ENCODE measurements around the gene LRRC4.

The LRRC4 gene

DNA sequence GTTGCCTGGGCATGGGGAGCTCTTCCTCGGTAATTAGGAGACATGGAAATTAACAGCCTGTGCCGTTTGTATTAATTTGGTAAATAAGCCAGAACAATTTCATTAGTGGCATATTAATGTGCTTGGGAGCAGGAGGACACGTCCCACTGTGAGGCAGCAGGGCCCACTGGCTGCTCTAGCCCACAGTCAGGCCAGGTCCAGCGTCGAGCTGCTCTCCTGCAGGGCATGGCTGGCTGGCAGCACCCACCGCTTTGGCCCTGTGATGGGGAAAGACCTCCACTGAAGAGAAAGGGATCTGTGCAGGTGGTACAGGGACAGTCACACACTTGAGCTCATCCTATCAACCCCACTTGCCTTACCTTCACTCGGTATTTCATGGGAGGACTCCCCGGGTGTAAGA is 37.5 kb upstream of the LRRC4 start:
- H3K4me1 ChIP-seq (ENCODE audit: insufficient read depth, poor library complexity, severe bottlenecking), result no peaks in the 10 kb centered on the region
- H3K27ac ChIP-seq (ENCODE audit: poor library complexity, severe bottlenecking), result no peak overlapping the region
- H3K36me3 ChIP-seq (ENCODE audit: low read depth), result no peaks in the 10 kb centered on the region; the same call in 1 of the 2 replicates
- no peak overlapping the region for H3K4me3 ChIP-seq (ENCODE audit: severe bottlenecking)
- H3K27me3 ChIP-seq (ENCODE audit: insufficient read depth, poor library complexity, severe bottlenecking), result no peaks in the 10 kb centered on the region
- TF ChIP-seq, protein P1, sequence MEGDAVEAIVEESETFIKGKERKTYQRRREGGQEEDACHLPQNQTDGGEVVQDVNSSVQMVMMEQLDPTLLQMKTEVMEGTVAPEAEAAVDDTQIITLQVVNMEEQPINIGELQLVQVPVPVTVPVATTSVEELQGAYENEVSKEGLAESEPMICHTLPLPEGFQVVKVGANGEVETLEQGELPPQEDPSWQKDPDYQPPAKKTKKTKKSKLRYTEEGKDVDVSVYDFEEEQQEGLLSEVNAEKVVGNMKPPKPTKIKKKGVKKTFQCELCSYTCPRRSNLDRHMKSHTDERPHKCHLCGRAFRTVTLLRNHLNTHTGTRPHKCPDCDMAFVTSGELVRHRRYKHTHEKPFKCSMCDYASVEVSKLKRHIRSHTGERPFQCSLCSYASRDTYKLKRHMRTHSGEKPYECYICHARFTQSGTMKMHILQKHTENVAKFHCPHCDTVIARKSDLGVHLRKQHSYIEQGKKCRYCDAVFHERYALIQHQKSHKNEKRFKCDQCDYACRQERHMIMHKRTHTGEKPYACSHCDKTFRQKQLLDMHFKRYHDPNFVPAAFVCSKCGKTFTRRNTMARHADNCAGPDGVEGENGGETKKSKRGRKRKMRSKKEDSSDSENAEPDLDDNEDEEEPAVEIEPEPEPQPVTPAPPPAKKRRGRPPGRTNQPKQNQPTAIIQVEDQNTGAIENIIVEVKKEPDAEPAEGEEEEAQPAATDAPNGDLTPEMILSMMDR (IDR thresholded peaks at IDR 0.05; ENCODE audit: poor library complexity, severe bottlenecking), result no peak
- no peak for ATAC-seq (ENCODE audit: low read depth)
- no peak for DNase-seq (ENCODE audit: low spot score)
- H3K9me3 ChIP-seq (ENCODE audit: severe bottlenecking), result no peaks in the 10 kb centered on the region

DNA sequence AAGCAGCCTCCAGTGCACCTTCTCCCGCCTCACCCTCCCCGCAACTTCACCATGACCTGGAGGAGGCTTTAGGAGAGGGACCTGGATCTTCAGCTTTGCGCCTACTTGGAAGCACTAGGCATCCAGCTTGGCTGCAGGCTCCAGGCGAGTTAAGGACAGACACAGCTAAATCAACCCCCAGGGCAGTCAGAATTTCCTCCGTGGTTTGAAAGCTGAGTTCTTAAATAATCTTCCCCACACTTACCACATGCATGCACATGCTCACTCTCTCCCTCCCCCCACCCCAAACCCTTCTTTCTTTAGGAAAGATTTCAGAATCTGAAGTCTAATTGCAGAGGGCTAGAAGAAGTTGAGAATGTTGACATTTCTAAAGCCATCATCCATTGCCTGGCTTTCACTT is 36.7 kb upstream of the LRRC4 start:
- no peaks in the 10 kb centered on the region; the same call in 1 of the 2 replicates for H3K36me3 ChIP-seq (ENCODE audit: low read depth)
- no peaks in the 10 kb centered on the region for H3K9me3 ChIP-seq (ENCODE audit: severe bottlenecking)
- ATAC-seq (ENCODE audit: low read depth) (no peak), DNase-seq (ENCODE audit: low spot score) (no peak)
- no peaks in the 10 kb centered on the region for H3K4me1 ChIP-seq (ENCODE audit: insufficient read depth, poor library complexity, severe bottlenecking)
- no peaks in the 10 kb centered on the region for H3K27me3 ChIP-seq (ENCODE audit: insufficient read depth, poor library complexity, severe bottlenecking)
- no peak overlapping the region for H3K4me3 ChIP-seq (ENCODE audit: severe bottlenecking)
- H3K27ac ChIP-seq (ENCODE audit: poor library complexity, severe bottlenecking), result no peak overlapping the region
- TF ChIP-seq, protein P1 (IDR thresholded peaks at IDR 0.05; ENCODE audit: poor library complexity, severe bottlenecking), result no peak

DNA sequence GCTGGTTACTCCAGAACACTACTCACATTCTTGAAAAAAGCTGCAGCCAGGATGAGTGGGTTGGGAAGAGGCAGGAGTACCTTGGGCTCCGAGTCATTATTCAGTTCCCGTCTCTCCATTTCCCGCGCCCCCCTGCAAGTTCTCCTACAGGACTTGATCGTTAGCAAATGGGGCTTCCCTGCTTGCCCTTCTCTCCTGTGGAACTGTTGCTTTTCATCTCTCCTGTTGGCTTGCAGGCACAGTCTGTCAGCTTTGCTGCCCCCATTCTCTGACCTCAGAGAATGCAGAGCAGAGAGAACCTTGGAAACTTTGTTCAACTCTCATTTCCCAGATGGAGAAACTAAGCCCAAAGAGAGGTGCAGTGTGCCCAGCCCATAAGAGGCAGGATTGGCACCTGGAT is 35.6 kb upstream of the LRRC4 start:
- H3K4me3 ChIP-seq (ENCODE audit: severe bottlenecking), result no peak overlapping the region
- ATAC-seq (ENCODE audit: low read depth), result no peak
- no peak for DNase-seq (ENCODE audit: low spot score)
- TF ChIP-seq, protein P1 (IDR thresholded peaks at IDR 0.05; ENCODE audit: poor library complexity, severe bottlenecking), result no peak
- no peaks in the 10 kb centered on the region for H3K4me1 ChIP-seq (ENCODE audit: insufficient read depth, poor library complexity, severe bottlenecking)
- H3K27ac ChIP-seq (ENCODE audit: poor library complexity, severe bottlenecking), result no peak overlapping the region
- H3K9me3 ChIP-seq (ENCODE audit: severe bottlenecking), result no peaks in the 10 kb centered on the region
- H3K27me3 ChIP-seq (ENCODE audit: insufficient read depth, poor library complexity, severe bottlenecking), result no peaks in the 10 kb centered on the region
- H3K36me3 ChIP-seq (ENCODE audit: low read depth), result no peaks in the 10 kb centered on the region; the same call in 1 of the 2 replicates

DNA sequence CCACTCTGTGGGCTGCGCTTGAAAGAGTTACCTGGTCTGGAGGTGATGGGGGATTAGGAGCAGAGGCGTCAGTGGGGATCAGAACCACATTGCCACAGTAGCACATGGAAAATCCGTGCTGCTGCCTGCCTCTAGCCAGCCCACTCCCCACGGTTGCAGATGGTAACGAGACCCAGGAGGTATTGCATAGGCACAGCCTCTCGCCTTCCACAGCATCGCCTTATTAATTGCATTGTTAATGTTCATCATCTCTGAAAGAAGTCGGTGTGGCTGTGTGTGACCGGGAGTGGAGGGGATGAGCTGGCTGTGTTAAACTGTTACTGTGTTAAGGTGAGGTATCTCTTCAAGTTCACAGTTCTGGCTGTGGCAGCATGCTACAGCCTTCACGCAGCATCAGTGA is 35.2 kb upstream of the LRRC4 start:
- Histone ChIP-seq H3K27ac (ENCODE audit: poor library complexity, severe bottlenecking) (no peak overlapping the region), H3K36me3 (ENCODE audit: low read depth) (no peaks in the 10 kb centered on the region; the same call in none of the 2 replicates), H3K9me3 (ENCODE audit: severe bottlenecking) (no peaks in the 10 kb centered on the region), H3K27me3 (ENCODE audit: insufficient read depth, poor library complexity, severe bottlenecking) (no peaks in the 10 kb centered on the region), H3K4me1 (ENCODE audit: insufficient read depth, poor library complexity, severe bottlenecking) (no peaks in the 10 kb centered on the region), H3K4me3 (ENCODE audit: severe bottlenecking) (no peak overlapping the region)
- TF ChIP-seq, protein P1 (IDR thresholded peaks at IDR 0.05; ENCODE audit: poor library complexity, severe bottlenecking), result no peak
- no peak for ATAC-seq (ENCODE audit: low read depth)
- DNase-seq (ENCODE audit: low spot score), result no peak

DNA sequence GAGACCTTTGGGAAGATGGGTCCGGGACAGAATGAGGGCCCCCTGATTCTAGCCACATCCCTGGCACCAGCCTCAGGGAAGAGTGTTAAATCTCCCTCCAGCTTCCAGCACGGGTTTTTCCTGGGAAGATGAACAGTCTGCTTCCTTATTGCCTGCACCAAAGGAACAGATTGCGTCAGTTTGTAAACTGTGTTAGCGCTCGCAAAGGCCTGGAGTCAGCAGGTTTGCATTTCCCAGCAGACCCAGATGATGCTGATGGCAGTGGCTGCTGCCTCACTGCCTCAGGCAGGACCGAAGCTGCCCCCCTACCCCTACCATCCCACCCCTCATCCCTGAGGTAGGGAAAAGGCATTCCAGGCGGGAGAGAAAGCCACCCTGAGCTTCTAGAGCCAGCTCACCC is 34.6 kb upstream of the LRRC4 start:
- ATAC-seq (ENCODE audit: low read depth) (no peak), DNase-seq (ENCODE audit: low spot score) (no peak)
- no peaks in the 10 kb centered on the region for H3K4me1 ChIP-seq (ENCODE audit: insufficient read depth, poor library complexity, severe bottlenecking)
- no peak overlapping the region for H3K27ac ChIP-seq (ENCODE audit: poor library complexity, severe bottlenecking)
- TF ChIP-seq, protein P1 (IDR thresholded peaks at IDR 0.05; ENCODE audit: poor library complexity, severe bottlenecking), result no peak
- no peaks in the 10 kb centered on the region for H3K9me3 ChIP-seq (ENCODE audit: severe bottlenecking)
- H3K36me3 ChIP-seq (ENCODE audit: low read depth), result no peaks in the 10 kb centered on the region; the same call in 1 of the 2 replicates
- H3K27me3 ChIP-seq (ENCODE audit: insufficient read depth, poor library complexity, severe bottlenecking), result no peaks in the 10 kb centered on the region
- no peak overlapping the region for H3K4me3 ChIP-seq (ENCODE audit: severe bottlenecking)

Data from RWPE2 (cell line).